ENCODE measurements around the gene PCNX3.
"Not testable (repeated sequence)": the region's sequence is repeated elsewhere in the genome, so short reads cannot be mapped to it uniquely, and the experiment has no call there.

PCNX3 gene

DNA sequence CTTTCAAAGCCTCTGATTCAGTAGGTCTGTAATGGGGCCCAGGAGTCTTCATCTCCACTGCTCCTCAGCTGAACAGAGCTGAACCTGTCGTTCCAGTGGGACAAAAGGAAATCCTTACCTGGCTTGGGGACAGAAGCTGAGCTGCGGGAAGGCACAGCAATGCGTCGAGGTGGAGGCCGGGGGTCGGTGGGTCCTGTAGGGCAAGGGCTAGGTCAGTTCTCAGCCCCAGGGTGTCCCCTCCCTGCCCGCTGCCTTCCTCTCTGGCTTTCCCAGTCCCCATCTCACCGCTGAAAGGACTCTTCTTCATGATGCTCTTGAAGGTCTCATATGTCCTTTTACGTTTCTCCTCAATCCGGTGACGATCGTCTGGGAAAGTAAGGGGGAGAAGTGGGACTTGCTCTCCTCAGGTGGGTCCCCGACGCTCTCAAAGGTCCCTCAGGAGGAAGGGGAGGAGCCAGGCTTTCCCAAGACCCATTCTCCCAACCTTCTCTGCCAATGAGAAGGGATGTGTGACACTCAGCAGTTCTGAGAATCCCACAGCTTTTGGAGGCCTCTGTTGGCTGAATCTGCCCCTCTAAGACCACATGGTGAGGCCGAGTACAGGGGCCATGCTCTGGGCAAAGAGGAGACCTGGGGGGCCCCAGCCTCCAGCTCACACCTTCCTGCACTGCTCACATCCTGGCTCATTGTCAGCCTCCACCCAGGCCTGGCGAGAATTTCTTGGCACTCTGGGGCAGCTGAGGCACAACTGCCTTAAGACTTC, 40.2 kb downstream of the PCNX3 start:
- DNase-seq = no peak

DNA sequence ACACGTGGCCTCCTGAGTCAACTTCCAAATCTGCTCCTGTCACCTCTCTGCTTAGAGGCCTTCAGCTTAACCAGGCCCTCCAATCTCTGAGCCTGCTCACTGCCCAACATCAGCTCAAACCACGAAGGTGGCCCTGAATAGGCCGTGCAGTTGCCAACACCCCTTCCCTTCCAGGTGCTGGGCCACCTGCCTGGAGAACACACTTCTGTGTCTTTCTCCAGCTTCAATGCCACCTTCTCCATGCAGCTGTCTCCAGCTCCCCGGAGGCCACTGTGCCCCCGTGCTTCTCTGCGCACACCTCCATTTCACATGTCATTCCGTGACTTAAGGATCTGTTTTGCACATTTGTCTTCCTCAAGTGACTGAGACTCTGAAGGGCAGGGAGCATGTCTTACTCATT, 41.9 kb downstream of the PCNX3 start:
- no peak for DNase-seq

GRCh38 chr11:65658174-65659021, 42.8 kb downstream of the PCNX3 start:
- no peak for DNase-seq

GRCh38 chr11:65660038-65660437, 44.5 kb downstream of the PCNX3 start:
- DNase-seq = no peak

GRCh38 chr11:65660908-65661307, 45.3 kb downstream of the PCNX3 start:
- not testable (repeated sequence) for DNase-seq

DNA sequence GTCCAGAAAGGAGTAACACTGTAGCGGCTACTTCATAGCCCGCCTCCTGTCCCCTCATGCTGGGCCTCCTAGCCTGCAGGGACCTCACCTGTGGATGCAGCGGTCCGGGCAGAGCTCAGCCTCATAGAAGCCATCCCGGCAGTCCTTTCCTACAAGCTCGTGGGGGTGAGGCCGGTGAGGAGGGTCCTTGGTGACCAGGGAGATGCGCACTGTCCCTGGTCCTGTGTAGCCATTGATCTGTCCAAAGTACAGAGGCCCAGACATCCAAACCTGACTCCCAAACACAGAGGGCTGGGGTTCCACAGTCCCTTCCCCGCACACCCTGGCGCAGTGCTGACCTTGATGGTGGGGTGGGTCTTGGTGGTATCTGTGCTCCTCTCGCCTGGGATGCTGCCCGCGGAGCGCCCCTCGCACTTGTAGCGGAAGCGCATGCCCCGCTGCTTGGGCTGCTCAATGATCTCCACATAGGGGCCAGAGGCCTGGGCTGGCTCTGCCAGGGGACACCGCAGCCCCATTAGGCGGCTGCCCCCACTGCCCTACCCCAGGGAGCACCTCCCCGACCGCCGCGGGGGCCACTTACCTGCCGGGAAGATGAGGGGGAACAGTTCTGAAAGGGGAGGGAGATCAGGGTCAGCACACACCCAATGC, 46.1 kb downstream of the PCNX3 start:
- DNase-seq = no peak

GRCh38 chr11:65662247-65662798, 46.7 kb downstream of the PCNX3 start:
- DNase-seq = no peak

DNA sequence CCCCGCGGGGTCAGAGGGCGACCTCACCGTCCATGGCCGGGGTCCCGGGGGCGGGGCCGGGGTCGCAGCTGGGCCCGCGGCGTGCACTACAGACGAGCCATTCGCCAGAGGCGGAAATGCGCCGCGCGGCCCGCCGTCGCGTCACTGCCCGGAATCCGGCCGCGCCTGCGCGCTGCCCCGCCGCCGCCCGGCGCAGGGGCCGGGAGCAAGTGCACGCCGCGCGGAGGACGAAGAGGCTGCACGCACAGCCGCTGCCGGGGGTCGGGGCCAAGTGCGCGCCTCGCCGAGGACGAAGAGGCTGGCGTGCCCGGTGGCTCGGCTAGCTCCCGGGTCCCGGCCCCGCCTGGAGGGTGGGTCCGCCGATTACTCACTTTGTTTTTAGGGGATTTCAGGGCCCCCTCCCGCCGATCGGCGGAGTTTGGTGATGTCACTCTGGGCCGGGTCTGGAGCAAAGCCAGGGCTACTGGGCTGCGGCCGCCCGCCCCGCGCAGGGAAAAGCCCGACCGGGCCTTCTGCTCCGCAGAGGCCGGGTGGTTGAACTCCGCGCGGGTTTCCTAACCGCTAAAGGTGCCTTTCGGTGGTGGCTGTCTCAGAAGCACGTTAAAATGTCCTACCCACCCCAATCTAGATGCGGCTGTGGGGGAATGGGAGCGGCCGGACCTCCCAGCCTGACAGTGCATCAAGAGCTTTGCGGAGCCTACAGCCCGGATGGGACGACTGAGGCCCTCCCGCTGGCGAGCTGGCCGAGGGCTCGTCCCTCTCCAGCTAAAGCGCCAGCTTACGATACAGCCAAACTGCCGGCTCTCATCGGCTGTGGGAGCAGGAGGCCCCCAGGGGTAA, 47.4 kb downstream of the PCNX3 start, which contains the start of gene RELA:
RELA (minus strand) TSS at position 118 of the 840 bp plus-strand sequence; CDS start at position 34, 84 bp downstream.
- peak; percentile 89 for DNase-seq

DNA sequence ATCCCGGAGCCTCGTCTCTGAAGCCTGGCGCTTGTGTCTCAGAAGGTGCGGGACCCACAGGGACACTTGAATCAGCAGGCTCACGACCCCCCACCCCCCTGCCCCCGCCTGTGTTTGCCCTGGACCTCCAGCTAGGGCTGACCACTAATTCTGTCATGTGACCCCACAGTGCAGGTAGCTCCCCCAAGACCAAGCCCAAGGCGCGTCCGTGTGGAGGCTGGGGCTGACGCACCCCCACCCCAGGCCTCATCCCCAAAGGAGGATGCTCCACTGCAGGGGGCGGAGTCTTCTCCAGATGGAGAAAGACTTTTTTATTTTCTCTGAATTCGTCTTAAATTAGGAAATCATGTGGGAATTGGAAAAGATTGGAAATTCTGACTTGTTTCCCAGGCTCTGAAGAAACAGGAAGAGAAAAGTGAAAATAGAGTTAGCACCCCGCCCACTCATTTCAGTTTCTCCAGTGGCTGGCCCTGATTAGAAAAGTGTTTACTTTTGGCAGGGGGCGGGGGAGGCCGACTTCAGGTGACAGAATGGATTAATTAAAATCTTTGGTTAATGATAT, 48.1 kb downstream of the PCNX3 start:
- DNase-seq = peak; percentile 51

DNA sequence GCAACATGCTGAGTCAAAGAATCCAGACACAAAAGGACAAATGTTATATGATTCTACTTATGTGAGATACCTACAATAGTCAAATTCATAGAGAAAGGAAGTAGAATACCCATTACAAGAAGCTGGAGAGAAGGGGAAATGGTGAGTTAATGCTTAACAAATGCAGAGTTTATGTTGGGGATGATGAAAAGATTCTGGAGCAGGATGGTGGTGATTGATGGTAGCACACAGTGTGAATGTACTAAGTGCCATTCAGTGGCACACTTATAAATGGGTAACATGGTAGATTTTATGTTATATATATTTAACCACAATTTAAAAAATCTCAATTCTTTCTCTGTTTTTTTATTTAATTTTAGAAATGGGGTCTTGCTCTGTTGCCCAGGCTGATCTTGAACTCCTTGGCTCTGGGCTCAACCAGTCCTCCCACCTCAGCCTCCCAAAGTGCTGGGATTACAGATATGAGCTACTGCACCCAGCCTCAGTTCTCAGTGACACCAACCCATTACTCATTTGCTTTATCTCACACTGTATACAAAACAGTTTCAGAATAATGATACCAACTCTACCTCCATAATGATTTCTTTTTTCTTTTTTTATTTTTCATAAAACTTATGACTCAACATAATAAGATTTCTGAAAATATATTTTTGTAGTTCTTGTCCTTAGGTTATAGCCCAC, 56.7 kb downstream of the PCNX3 start:
- no peak for DNase-seq

GRCh38 chr11:65672982-65673381, 57.4 kb downstream of the PCNX3 start:
- DNase-seq = no peak

DNA sequence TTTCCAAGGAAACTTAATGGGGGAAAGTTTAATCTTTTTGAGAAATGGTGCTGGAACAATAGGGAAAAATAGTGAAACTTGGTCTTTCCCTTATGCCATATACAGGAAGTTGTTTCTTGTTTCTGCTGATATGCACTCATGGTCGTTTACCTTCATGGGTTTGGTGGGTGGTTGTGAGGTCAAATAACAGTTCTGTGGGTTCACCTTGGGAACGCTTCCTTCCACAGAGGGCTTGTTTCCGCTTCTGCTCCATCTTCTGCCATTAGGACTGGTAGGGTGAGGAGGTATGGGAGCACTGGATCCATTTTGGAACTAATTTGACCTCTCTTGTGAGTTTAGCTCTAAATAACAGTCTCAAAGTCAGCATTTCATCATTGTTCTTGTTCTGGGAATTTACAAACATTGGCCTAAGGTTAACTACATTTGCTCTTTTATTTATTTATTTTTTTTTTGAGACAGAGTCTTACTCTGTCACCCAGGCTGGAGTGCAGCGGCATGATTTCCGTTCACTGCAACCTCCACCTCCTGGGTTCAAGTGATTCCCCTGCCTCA, 64.7 kb downstream of the PCNX3 start:
- DNase-seq = no peak

- DNase-seq = not testable (repeated sequence)
These were observed 67.9 kb downstream of the PCNX3 start for GRCh38 chr11:65683480-65683879.

DNA sequence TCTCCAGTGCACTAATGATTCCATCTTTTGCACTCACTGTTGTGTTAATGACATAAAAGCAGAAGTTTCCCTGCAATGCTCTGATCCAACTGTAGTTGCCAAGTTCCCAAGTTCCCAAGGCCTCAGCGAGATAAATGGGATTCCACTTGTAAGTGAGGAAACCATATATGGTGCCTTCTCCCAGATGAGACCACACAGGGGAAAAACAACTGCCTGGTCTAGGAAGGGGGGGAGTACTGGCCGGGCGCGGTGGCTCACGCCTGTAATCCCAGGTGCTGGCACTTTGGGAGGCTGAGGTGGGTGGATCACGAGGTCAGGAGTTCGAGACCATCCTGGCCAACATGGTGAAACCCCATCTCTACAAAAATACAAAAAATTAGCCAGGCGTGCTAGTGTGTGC, 70.4 kb downstream of the PCNX3 start:
- DNase-seq = no peak

Measured in NK-92 treated with Interleukin-12 subunit alpha and Interleukin-12 subunit beta, amount 100 ng/mL, for 24 hours (cell line).